GM23338 (cell line): ENCODE measurements around the gene FBLN5. TPM values are rescaled to one million over a fixed set of nuclear protein-coding genes. Genes with fewer than 3 reads are reported as not detected.

Experiments
- ATAC-seq: fragments of 200-7000 bp; cut with Tn5 transposase; 3 replicates; pipeline ENCODE4 v1.9.1; 2020
- DNase-seq: peaks from one replicate; pipeline ENCODE4 v3.0.0-alpha.2; 2015; ENCODE audit warnings: low spot score
- H2AFZ ChIP-seq: fragments of 200-600 bp; sonication (generic); 2 replicates; pipeline ENCODE4 v1.8.0; 2016; ENCODE audit warnings: antibody characterized with exemption, mild to moderate bottlenecking, moderate library complexity
- H3F3A ChIP-seq: fragments of 200-600 bp; sonication (generic); replicated peaks from 2 replicates; pipeline ENCODE4 v1.8.0; 2017; ENCODE audit warnings: antibody characterized with exemption, mixed run types, low read depth
- H3K27ac ChIP-seq: fragments of 200-600 bp; sonication (generic); 2 replicates; pipeline ENCODE4 v1.6.1; 2016; ENCODE audit warnings: low read depth
- H3K27me3 ChIP-seq: fragments of 200-600 bp; sonication (generic); 2 replicates; pipeline ENCODE4 v1.8.0; 2016; ENCODE audit warnings: mild to moderate bottlenecking, mixed run types, moderate library complexity; ENCODE audit not compliant: insufficient read depth
- H3K36me3 ChIP-seq: fragments of 200-600 bp; sonication (generic); 2 replicates; pipeline ENCODE4 v1.8.0; 2016; ENCODE audit warnings: mild to moderate bottlenecking; ENCODE audit not compliant: insufficient read depth
- H3K4me1 ChIP-seq: fragments of 200-600 bp; sonication (generic); 2 replicates; pipeline ENCODE4 v1.8.0; 2016; ENCODE audit warnings: mild to moderate bottlenecking, moderate library complexity; ENCODE audit not compliant: insufficient read depth
- H3K4me2 ChIP-seq: fragments of 200-600 bp; sonication (generic); 2 replicates; pipeline ENCODE4 v1.7.1; 2017; ENCODE audit warnings: mixed run types
- H3K4me3 ChIP-seq: fragments of 200-600 bp; sonication (generic); 2 replicates; pipeline ENCODE4 v1.6.1; 2016; ENCODE audit warnings: mixed run types
- H3K79me2 ChIP-seq: fragments of 200-600 bp; sonication (generic); replicated peaks from 2 replicates; pipeline ENCODE4 v1.8.0; 2017; ENCODE audit warnings: mild to moderate bottlenecking; ENCODE audit not compliant: insufficient read depth
- H3K9me2 ChIP-seq: fragments of 200-600 bp; sonication (generic); 2 replicates; pipeline ENCODE4 v1.8.0; 2017; ENCODE audit not compliant: insufficient read depth
- H4K20me1 ChIP-seq: fragments of 200-600 bp; sonication (generic); replicated peaks from 2 replicates; pipeline ENCODE4 v1.8.0; 2017; ENCODE audit warnings: mild to moderate bottlenecking; ENCODE audit not compliant: insufficient read depth
- H3K27ac Mint-ChIP-seq: 2 replicates; pipeline ENCODE4 v1.8.0; 2020; ENCODE audit warnings: inconsistent platforms, mild to moderate bottlenecking, moderate library complexity, mixed read lengths
- H3K27me3 Mint-ChIP-seq: 3 replicates; pipeline ENCODE4 v1.8.0; 2022; ENCODE audit warnings: low read depth, mild to moderate bottlenecking, moderate library complexity, mixed read lengths, inconsistent platforms; ENCODE audit not compliant: insufficient read depth, poor library complexity
- H3K36me3 Mint-ChIP-seq: 3 replicates; pipeline ENCODE4 v1.8.0; 2021; ENCODE audit warnings: low read depth, mild to moderate bottlenecking, inconsistent platforms, moderate library complexity, mixed read lengths
- H3K4me1 Mint-ChIP-seq: 3 replicates; pipeline ENCODE4 v1.8.0; 2020; ENCODE audit warnings: mild to moderate bottlenecking, inconsistent platforms, mixed read lengths
- H3K4me3 Mint-ChIP-seq: 3 replicates; pipeline ENCODE4 v1.8.0; 2021; ENCODE audit warnings: moderate library complexity, mild to moderate bottlenecking, inconsistent platforms, mixed read lengths
- H3K9me3 Mint-ChIP-seq: 3 replicates; pipeline ENCODE4 v1.8.0; 2020; ENCODE audit warnings: moderate library complexity, mild to moderate bottlenecking, inconsistent platforms, mixed read lengths
- CREB1 ChIP-seq: fragments of 250-450 bp; sonication (Bioruptor Pico); IDR thresholded peaks from 2 replicates; pipeline ENCODE4 v1.5.0; 2020; ENCODE audit warnings: low read depth, mild to moderate bottlenecking, moderate library complexity
- CTCF ChIP-seq, 2 experiments: fragments of 200-600 bp in 1 of 2; sonication (generic) in 1 of 2; conservative IDR thresholded peaks; 2 replicates each; pipeline versions ENCODE4 v1.5.1 to v1.6.1; 2016 to 2017; ENCODE audit warnings: antibody characterized with exemption in 2 of 2, low read depth in 2 of 2, mild to moderate bottlenecking in 2 of 2, moderate library complexity in 1 of 2
- ETS1 ChIP-seq: IDR thresholded peaks from 2 replicates; pipeline ENCODE4 v1.6.1; 2016; ENCODE audit warnings: antibody characterized with exemption
- EZH2 ChIP-seq: fragments of 200-600 bp; sonication (generic); IDR thresholded peaks from one replicate; pipeline ENCODE4 v1.8.0; 2017; ENCODE audit warnings: antibody characterized with exemption, mild to moderate bottlenecking, low read depth; ENCODE audit not compliant: unreplicated experiment
- EZH2phosphoT487 ChIP-seq: fragments of 200-600 bp; sonication (generic); IDR thresholded peaks from one replicate; pipeline ENCODE4 v1.8.1; 2018; ENCODE audit warnings: antibody characterized with exemption; ENCODE audit not compliant: unreplicated experiment
- JUNB ChIP-seq: IDR thresholded peaks from one replicate; pipeline ENCODE4 v1.6.1; 2016; ENCODE audit warnings: antibody characterized with exemption; ENCODE audit not compliant: unreplicated experiment
- NANOG ChIP-seq: IDR thresholded peaks from 2 replicates; pipeline ENCODE4 v1.6.1; 2016; ENCODE audit warnings: antibody characterized with exemption, borderline replicate concordance
- POLR2AphosphoS5 ChIP-seq: IDR thresholded peaks from 2 replicates; pipeline ENCODE4 v1.6.1; 2016; ENCODE audit warnings: antibody characterized with exemption, low read depth
- REST ChIP-seq: IDR thresholded peaks from one replicate; pipeline ENCODE4 v1.6.1; 2018; ENCODE audit warnings: antibody characterized with exemption; ENCODE audit not compliant: unreplicated experiment
- STAT1 ChIP-seq: IDR thresholded peaks from one replicate; pipeline ENCODE4 v1.6.1; 2016; ENCODE audit warnings: antibody characterized with exemption; ENCODE audit not compliant: unreplicated experiment
- ZNF114 ChIP-seq: fragments of 250-450 bp; sonication (Bioruptor Pico); IDR thresholded peaks from 2 replicates; pipeline ENCODE4 v1.5.0; 2020; ENCODE audit warnings: mild to moderate bottlenecking, moderate library complexity
- ZNF331 ChIP-seq: fragments of 250-450 bp; sonication (Bioruptor Pico); IDR thresholded peaks from 2 replicates; pipeline ENCODE4 v1.5.0; 2020; ENCODE audit warnings: low read depth, mild to moderate bottlenecking, moderate library complexity
- ZNF462 ChIP-seq: fragments of 250-450 bp; sonication (Bioruptor Pico); IDR thresholded peaks from 2 replicates; pipeline ENCODE4 v1.5.0; 2020; ENCODE audit warnings: mild to moderate bottlenecking, moderate library complexity
- polyA plus RNA-seq: library from polyadenylated mRNA; unstranded; fragments of >200 nt; fragmentation: Nextera tagmentation; extraction: Ambion mirVana; gene quantifications from 2 replicates; pipeline ENCODE4 v1.2.1, GENCODE V29; 2016
- total RNA-seq: library from RNA; depleted of rRNA; stranded (reverse); fragments of >200 nt; shearing (Covaris generic); gene quantifications from 2 replicates; pipeline ENCODE4 v1.2.3, GENCODE V29; 2014

The FBLN5 gene
- total and polyA plus RNA-seq, 2 experiments from 2014 or later, result 4.3 to 4.9 TPM

GRCh38 chr14:91904483-91904882 lies 43.0 kb downstream of the FBLN5 start:
- H3K4me1 ChIP-seq, result no peaks in the 10 kb centered on the region
- Mint-ChIP-seq H3K4me3 (no peak overlapping the region), H3K27me3 (no peaks in the 10 kb centered on the region), H3K36me3 (no peaks in the 10 kb centered on the region), H3K4me1 (no peaks in the 10 kb centered on the region), H3K9me3 (no peaks in the 10 kb centered on the region), H3K27ac (no peak overlapping the region)
- ATAC-seq, result no peak
- no peaks in the 10 kb centered on the region for H3K27me3 ChIP-seq
- no peak for TF ChIP-seq CREB1 (CRISPR knock-in tag)
- TF ChIP-seq JUNB, result no peak
- TF ChIP-seq ZNF114, result no peak
- no peak for TF ChIP-seq EZH2
- TF ChIP-seq ZNF462 (CRISPR knock-in tag), result no peak
- no peak for TF ChIP-seq STAT1
- TF ChIP-seq REST, result no peak
- TF ChIP-seq EZH2phosphoT487, result no peak
- no peak for TF ChIP-seq NANOG
- TF ChIP-seq ZNF331 (CRISPR knock-in tag), result no peak
- no peak for TF ChIP-seq ETS1
- no peak for TF ChIP-seq POLR2AphosphoS5
- TF ChIP-seq CTCF (conservative IDR thresholded peaks at IDR 0.05; ENCODE audit: low read depth in 2 of 2), result no peak
- peaks cover 9% of the 10 kb centered on the region; the same call in 1 of the 2 replicates for H3K9me2 ChIP-seq
- no peaks in the 10 kb centered on the region for H4K20me1 ChIP-seq
- H3K36me3 ChIP-seq, result no peaks in the 10 kb centered on the region
- no peak for DNase-seq
- H3K27ac ChIP-seq, result no peak overlapping the region
- H2AFZ ChIP-seq, result no peak overlapping the region
- no peaks in the 10 kb centered on the region for H3K79me2 ChIP-seq
- H3K4me2 ChIP-seq, result no peak overlapping the region
- H3F3A ChIP-seq, result no peaks in the 10 kb centered on the region
- H3K4me3 ChIP-seq, result no peak overlapping the region
